Fibroblast of pulmonary artery (primary cell): Measurements from ENCODE around the gene THTPA.
"Not testable (repeated sequence)": the region's sequence is repeated elsewhere in the genome, so short reads cannot be mapped to it uniquely, and the experiment has no call there.

Source experiments
- DNase-seq: peaks from one replicate; pipeline ENCODE4 v3.0.0-alpha.2; 2010; ENCODE audit warnings: low read depth
- H3K4me3 ChIP-seq: replicated peaks from 2 replicates; pipeline ENCODE4 v1.5.1; 2011; ENCODE audit warnings: low read depth, mild to moderate bottlenecking, control low read depth, low read length, moderate library complexity
- TF ChIP-seq, protein P1 (sequence below): IDR thresholded peaks from 2 replicates; pipeline ENCODE4 v1.5.1; 2011; ENCODE audit warnings: mild to moderate bottlenecking, control low read depth, low read length, inconsistent platforms; ENCODE audit errors: missing control alignments

THTPA gene

GRCh38 chr14:23580152-23580926 lies 24.3 kb downstream of the THTPA start:
- no peak overlapping the region for H3K4me3 ChIP-seq
- TF ChIP-seq, protein P1, sequence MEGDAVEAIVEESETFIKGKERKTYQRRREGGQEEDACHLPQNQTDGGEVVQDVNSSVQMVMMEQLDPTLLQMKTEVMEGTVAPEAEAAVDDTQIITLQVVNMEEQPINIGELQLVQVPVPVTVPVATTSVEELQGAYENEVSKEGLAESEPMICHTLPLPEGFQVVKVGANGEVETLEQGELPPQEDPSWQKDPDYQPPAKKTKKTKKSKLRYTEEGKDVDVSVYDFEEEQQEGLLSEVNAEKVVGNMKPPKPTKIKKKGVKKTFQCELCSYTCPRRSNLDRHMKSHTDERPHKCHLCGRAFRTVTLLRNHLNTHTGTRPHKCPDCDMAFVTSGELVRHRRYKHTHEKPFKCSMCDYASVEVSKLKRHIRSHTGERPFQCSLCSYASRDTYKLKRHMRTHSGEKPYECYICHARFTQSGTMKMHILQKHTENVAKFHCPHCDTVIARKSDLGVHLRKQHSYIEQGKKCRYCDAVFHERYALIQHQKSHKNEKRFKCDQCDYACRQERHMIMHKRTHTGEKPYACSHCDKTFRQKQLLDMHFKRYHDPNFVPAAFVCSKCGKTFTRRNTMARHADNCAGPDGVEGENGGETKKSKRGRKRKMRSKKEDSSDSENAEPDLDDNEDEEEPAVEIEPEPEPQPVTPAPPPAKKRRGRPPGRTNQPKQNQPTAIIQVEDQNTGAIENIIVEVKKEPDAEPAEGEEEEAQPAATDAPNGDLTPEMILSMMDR, result no peak
- DNase-seq, result no peak

DNA sequence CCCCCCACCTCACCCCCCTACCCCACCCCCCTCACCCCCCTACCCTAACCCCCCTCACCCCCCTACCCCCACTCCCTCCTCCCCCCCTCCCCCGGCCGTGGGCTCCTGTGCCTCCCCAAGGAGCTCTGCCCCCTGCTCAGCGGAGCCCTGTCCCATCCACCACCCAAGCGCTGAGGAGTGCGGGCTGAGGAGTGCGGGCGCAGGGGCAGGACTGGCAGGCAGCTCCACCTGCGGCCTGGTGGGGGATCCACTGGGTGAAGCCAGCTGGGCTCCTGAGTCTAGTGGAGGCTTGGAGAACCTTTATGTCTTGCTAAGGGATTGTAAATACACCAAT lies 24.8 kb downstream of the THTPA start:
- TF ChIP-seq, protein P1, result no peak
- no peak overlapping the region for H3K4me3 ChIP-seq
- DNase-seq, result no peak

- no peak overlapping the region for H3K4me3 ChIP-seq
- DNase-seq, result no peak
- TF ChIP-seq, protein P1, result no peak
Observed at GRCh38 chr14:23582906-23583760, 27.1 kb downstream of the THTPA start.

DNA sequence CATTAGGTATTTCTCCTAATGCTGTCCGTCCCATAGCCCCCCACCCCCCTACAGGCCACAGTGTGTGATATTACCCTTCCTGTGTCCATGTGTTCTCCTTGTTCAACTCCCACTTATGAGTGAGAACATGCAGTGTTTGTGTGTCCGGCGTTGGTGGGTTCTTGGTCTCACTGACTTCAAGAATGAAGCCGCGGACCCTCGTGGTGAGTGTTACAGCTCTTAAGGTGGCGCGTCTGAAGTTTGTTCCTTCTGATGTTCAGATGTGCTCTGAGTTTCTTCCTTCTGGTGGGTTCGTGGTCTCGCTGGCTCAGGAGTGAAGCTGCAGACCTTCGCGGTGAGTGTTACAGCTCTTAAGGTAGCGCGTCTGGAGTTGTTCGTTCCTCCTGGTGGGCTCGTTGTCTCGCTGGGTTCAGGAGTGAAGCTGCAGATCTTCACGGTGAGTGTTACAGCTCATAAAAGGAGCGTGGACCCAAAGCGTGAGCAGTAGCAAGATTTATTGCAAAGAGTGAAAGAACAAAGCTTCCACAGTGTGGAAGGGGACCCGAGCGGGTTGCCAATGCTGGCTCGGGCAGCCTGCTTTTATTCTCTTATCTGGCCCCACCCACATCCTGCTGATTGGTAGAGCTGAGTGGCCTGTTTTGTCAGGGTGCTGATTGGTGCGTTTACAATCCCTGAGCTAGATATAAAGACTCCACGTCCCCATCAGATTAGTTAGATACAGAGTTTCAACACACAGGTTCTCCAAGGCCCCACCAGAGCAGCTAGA lies 27.9 kb downstream of the THTPA start:
- DNase-seq, H3K4me3 ChIP-seq: not testable (repeated sequence)

DNA sequence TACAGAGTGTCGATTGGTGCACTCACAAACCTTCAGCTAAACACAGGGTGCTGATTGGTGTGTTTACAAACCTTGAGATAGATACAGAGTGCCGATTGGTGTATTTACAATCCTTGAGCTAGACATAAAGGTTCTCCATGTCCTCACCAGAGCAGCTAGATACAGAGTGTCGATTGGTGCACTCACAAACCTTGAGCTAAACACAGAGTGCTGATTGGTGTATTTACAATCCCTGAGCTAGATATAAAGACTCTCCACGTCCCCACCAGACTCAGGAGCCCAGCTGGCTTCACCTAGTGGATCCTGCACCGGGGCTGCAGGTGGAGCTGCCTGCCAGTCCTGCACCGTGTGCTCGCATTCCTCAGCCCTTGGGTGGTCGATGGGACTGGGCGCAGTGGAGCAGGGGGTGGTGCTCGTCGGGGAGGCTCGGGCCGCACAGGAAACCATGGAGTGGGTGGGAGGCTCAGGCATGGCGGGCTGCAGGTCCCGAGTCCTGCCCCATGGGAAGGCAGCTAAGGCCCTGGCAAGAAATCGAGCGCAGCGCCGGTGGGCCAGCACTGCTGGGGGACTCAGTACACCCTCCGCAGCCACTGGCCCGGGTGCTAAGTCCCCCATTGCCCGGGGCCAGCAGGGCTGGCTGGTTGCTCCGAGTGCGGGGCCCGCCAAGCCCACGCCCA lies 28.6 kb downstream of the THTPA start:
- DNase-seq, H3K4me3 ChIP-seq: not testable (repeated sequence)

DNA sequence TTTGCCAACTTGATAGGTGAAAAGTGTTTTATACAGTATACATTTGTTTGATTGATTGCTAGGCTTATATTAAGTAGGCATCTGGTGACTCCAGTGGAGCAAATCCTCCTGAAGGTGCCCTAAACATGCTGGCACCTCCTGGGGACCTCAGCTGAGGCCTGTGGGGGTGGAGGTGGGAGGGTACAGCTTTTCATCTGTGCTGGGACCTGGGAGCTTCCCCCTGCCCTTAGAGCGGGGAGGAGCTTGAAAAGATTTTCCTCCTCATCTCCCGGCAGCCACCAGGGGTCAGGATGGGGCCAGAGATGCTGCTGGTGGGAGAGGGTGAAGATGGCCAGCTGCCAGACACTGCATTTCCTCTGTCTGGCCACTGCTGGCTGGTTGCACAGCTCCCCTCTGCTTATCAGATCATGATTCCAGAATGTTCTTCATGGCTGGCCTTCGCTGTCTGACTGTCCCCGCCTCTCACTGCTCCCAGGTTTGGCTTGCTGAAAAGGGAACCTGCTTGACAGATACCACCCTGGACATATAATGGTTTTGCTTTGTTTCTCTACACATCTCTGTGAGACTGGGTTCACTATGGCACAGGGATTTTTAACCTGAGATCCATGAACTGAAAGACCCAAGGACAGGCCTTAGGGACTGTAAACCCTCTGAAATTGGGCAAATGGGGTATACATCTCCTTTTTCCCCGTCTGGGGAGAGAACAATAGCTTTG lies 33.0 kb downstream of the THTPA start:
- H3K4me3 ChIP-seq, result no peak overlapping the region
- peak; percentile 90 for DNase-seq
- TF ChIP-seq, protein P1, result peak; percentile 75

DNA sequence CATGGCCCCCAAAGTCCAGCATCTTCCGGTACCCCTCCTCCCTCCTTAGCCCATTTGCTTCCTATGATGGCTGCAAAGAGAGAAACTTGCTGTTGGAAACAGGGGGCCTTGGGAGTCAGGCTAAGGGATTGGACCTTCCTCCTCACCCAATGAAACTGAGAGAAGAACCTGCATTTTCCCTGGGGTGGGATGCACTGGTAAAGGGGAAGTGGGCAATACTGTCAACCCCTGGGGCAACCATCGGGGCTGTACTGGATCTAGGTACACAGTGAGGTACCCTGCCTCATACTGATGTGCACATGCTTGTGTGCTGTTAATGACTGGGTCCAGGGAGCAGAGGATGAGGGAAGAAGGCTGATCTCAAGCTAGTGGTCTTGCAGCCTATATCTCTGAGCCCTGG lies 33.5 kb downstream of the THTPA start:
- TF ChIP-seq, protein P1, result no peak
- no peak overlapping the region for H3K4me3 ChIP-seq
- DNase-seq, result no peak
